IMR-90 (cell line): Measurements from ENCODE around the gene TPPP3. TPM values are rescaled to one million over a fixed set of nuclear protein-coding genes. Genes with fewer than 3 reads are reported as not detected.

Experiments used
- ATAC-seq: fragments of 200-7000 bp; cut with Tn5 transposase; 2 replicates; pipeline ENCODE4 v1.9.1; 2020; ENCODE audit warnings: low read depth, mild to moderate bottlenecking, moderate library complexity
- BruUV-seq: library from RNA; stranded (reverse); fragments of 400-500 nt; replicated peaks from 2 replicates; lab custom pipeline; 2021; lab: Mats Ljungman, UMichigan
- CTCF ChIA-PET: fragments of 300-600 bp; formaldehyde crosslinking; extraction: SDS; loops from one replicate; lab custom pipeline; 2021; ENCODE audit warnings: antibody characterized with exemption; lab: Yijun Ruan, JAX
- POLR2A ChIA-PET: fragments of 300-600 bp; sonication (Branson Sonifier 250); formaldehyde crosslinking; loops from one replicate; lab custom pipeline; 2022; ENCODE audit warnings: antibody characterized with exemption; ENCODE audit not compliant: unreplicated experiment; lab: Charles Lee
- DNase-seq: peaks from one replicate; pipeline ENCODE4 v3.0.0; 2013
- H2AFZ ChIP-seq: replicated peaks from 2 replicates; pipeline ENCODE3; 2013; ENCODE audit warnings: low read length, mild to moderate bottlenecking; ENCODE audit not compliant: poor library complexity
- H2AK5ac ChIP-seq: 2 replicates; pipeline ENCODE4 v1.6.1; 2013; ENCODE audit warnings: low read depth, low read length, inconsistent platforms
- H2AK9ac ChIP-seq: replicated peaks from 2 replicates; pipeline ENCODE3; 2013; ENCODE audit warnings: mild to moderate bottlenecking, low read depth, low read length, moderate library complexity; ENCODE audit not compliant: poor library complexity
- H2BK120ac ChIP-seq: 2 replicates; pipeline ENCODE4 v1.6.1; 2013; ENCODE audit warnings: low read depth, low read length, inconsistent platforms
- H2BK15ac ChIP-seq: 3 replicates; pipeline ENCODE4 v1.6.1; 2013; ENCODE audit warnings: low read depth, low read length, inconsistent platforms
- H2BK20ac ChIP-seq: 2 replicates; pipeline ENCODE4 v1.6.1; 2013; ENCODE audit warnings: low read depth, mild to moderate bottlenecking, inconsistent platforms, low read length, moderate library complexity
- H2BK5ac ChIP-seq: 2 replicates; pipeline ENCODE4 v1.6.1; 2013; ENCODE audit warnings: mild to moderate bottlenecking, low read depth, low read length, inconsistent platforms; ENCODE audit not compliant: poor library complexity, severe bottlenecking
- H3K14ac ChIP-seq: replicated peaks from 2 replicates; pipeline ENCODE4 v1.6.1; 2013; ENCODE audit warnings: low read depth, low read length, inconsistent platforms
- H3K18ac ChIP-seq: 2 replicates; pipeline ENCODE4 v1.6.1; 2013; ENCODE audit warnings: low read depth, low read length, control low read depth
- H3K23ac ChIP-seq: 2 replicates; pipeline ENCODE4 v1.6.1; 2013; ENCODE audit warnings: low read depth, low read length, inconsistent platforms
- H3K27ac ChIP-seq: 2 replicates; pipeline ENCODE4 v1.5.1; 2013; ENCODE audit warnings: mild to moderate bottlenecking, control low read depth, low read length; ENCODE audit not compliant: insufficient read depth
- H3K27me3 ChIP-seq: 2 replicates; pipeline ENCODE4 v1.6.1; 2013; ENCODE audit warnings: low read length; ENCODE audit not compliant: control insufficient read depth, insufficient read depth
- H3K36me3 ChIP-seq: 2 replicates; pipeline ENCODE4 v1.6.1; 2013; ENCODE audit warnings: low read length, mixed read lengths; ENCODE audit not compliant: control insufficient read depth, insufficient read depth
- H3K4ac ChIP-seq: 2 replicates; pipeline ENCODE4 v1.6.1; 2013; ENCODE audit warnings: low read depth, low read length, inconsistent platforms
- H3K4me1 ChIP-seq: 2 replicates; pipeline ENCODE4 v1.6.1; 2013; ENCODE audit warnings: low read length, mixed read lengths; ENCODE audit not compliant: control insufficient read depth, insufficient read depth
- H3K4me2 ChIP-seq: 2 replicates; pipeline ENCODE4 v1.6.1; 2013; ENCODE audit warnings: low read depth, mild to moderate bottlenecking, control low read depth, low read length, moderate library complexity
- H3K4me3 ChIP-seq: 2 replicates; pipeline ENCODE4 v1.5.1; 2013; ENCODE audit warnings: low read depth, mild to moderate bottlenecking, control low read depth, low read length, moderate library complexity; ENCODE audit not compliant: insufficient read depth
- H3K56ac ChIP-seq: 2 replicates; pipeline ENCODE4 v1.6.1; 2013; ENCODE audit warnings: low read length, inconsistent platforms; ENCODE audit not compliant: insufficient read depth; ENCODE audit errors: extremely low read depth
- H3K79me1 ChIP-seq, 2 experiments: 2 replicates each; pipeline ENCODE4 v1.6.1; 2013; ENCODE audit warnings: low read length in 2 of 2, inconsistent platforms in 1 of 2, low read depth in 1 of 2
- H3K9ac ChIP-seq: 2 replicates; pipeline ENCODE4 v1.6.1; 2013; ENCODE audit warnings: low read depth, low read length, control low read depth
- H3K9me1 ChIP-seq: 2 replicates; pipeline ENCODE4 v1.6.1; 2013; ENCODE audit warnings: low read length, inconsistent platforms; ENCODE audit not compliant: insufficient read depth
- H3K9me3 ChIP-seq: 2 replicates; pipeline ENCODE4 v1.6.1; 2013; ENCODE audit warnings: low read length; ENCODE audit not compliant: control insufficient read depth, insufficient read depth
- H4K20me1 ChIP-seq: 2 replicates; pipeline ENCODE4 v1.6.1; 2013; ENCODE audit warnings: low read length, inconsistent platforms; ENCODE audit not compliant: insufficient read depth
- H4K5ac ChIP-seq: 2 replicates; pipeline ENCODE4 v1.6.1; 2013; ENCODE audit warnings: mild to moderate bottlenecking, low read depth, low read length, control low read depth
- H4K8ac ChIP-seq, 2 experiments: 2 replicates each; pipeline ENCODE4 v1.6.1; 2013; ENCODE audit warnings: low read depth in 2 of 2, low read length in 2 of 2, control low read depth in 1 of 2, inconsistent platforms in 1 of 2
- H4K91ac ChIP-seq: 2 replicates; pipeline ENCODE4 v1.6.1; 2013; ENCODE audit warnings: low read depth, low read length, inconsistent platforms; ENCODE audit not compliant: insufficient read depth
- RCOR1 ChIP-seq: IDR thresholded peaks from 2 replicates; pipeline ENCODE4 v1.6.1; 2012; ENCODE audit warnings: mild to moderate bottlenecking, low read length, improper control_type of control experiment; ENCODE audit not compliant: insufficient replicate concordance
- WGBS, 2 experiments: methylation state at CpG; one replicate each; pipeline versions ENCODE4 v1.1.5 to v1.1.7; 2013; ENCODE audit warnings: missing lambda C conversion rate in 2 of 2; ENCODE audit not compliant: insufficient read length in 1 of 2; ENCODE audit errors: extremely low coverage in 2 of 2; 5-methylcytosine and 5-hydroxymethylcytosine counted together
- dilution Hi-C: fragments of 300-500 bp; cut with HindIII; formaldehyde crosslinking; loops from one replicate; pipeline ENCODE4 v1.14.3; 2018; ENCODE audit warnings: low sequenced_read_pairs; ENCODE audit not compliant: unreplicated experiment
- in situ Hi-C: fragments of 300-500 bp; cut with MboI; formaldehyde crosslinking; loops from 3 replicates; pipeline ENCODE4 v1.14.3; 2019; ENCODE audit warnings: low sequenced_read_pairs, inconsistent platforms, mixed read lengths
- intact Hi-C: fragments of 100-400 bp; cut with micrococcal nuclease; formaldehyde crosslinking; loops from 2 replicates; pipeline ENCODE4 v1.10.0; 2022
- polyA plus RNA-seq, 3 experiments: library from polyadenylated mRNA; depleted of rRNA; stranded (reverse); fragments of >200 nt; gene quantifications; 2 replicates each; pipeline ENCODE4 v1.2.3, GENCODE V29; 2012; ENCODE audit warnings: low replicate concordance in 1 of 3
- total RNA-seq: library from RNA; depleted of rRNA; stranded (reverse); fragments of >200 nt; gene quantifications from 2 replicates; pipeline ENCODE4 v1.2.3, GENCODE V29; 2012

TPPP3 gene
- total and polyA plus RNA-seq, 2 of the 4 experiments (the other 2 are of a cell fraction): 0.54 to 2.4 TPM

DNA sequence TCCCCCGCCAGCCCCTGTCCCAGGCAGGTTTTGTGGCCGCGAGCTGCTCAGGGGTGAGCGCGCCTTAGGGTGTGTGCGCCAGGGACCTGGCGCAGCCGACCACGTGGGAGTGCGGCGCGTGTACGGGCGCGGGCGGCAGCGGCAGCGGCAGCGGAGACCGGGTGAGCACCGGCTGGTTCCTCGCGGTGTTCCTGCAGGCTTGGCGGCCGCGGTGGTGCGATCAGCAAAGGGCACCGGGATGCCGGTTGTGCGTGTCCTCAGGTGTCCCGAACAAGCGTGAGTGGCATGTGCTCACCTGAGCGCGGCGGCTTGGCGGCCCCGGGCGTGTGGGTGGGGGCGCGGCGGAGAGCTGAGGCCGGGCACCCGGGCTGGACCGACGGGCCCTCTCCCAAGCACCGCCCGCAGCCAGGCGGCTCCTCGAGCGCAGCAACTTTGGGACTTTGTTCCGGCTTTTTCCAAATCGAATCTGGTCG lies 37.2 kb upstream of the TPPP3 start:
- Histone ChIP-seq H2BK120ac (no peak overlapping the region), H3K79me1 (no peaks in the 10 kb centered on the region), H4K5ac (no peak overlapping the region), H3K27ac (no peak overlapping the region), H4K8ac (no peak overlapping the region), H3K27me3 (peaks cover 42% of the 10 kb centered on the region), H2BK20ac (no peak overlapping the region), H3K56ac (no peak overlapping the region), H2AK9ac (peak overlapping the region; percentile 7), H4K20me1 (peaks cover 12% of the 10 kb centered on the region; the same call in 1 of the 2 replicates), H3K4me1 (peaks cover 5% of the 10 kb centered on the region; the same call in 1 of the 2 replicates), H3K36me3 (peaks cover 2% of the 10 kb centered on the region; the same call in 1 of the 2 replicates), H3K4me2 (peak overlapping the region; percentile 81), H3K9me1 (peaks cover 3% of the 10 kb centered on the region; the same call in 1 of the 2 replicates), H3K9me3 (no peaks in the 10 kb centered on the region), H2BK5ac (no peak overlapping the region), H3K4ac (no peak overlapping the region), H4K91ac (no peak overlapping the region), H2AFZ (peak overlapping the region; percentile 81), H3K9ac (no peak overlapping the region), H3K18ac (no peak overlapping the region), H3K23ac (no peak overlapping the region), H2AK5ac (no peak overlapping the region), H3K4me3 (peak overlapping the region; percentile 20), H2BK15ac (no peak overlapping the region), H3K14ac (no peak overlapping the region)
- ATAC-seq (peak; percentile 15), DNase-seq (no peak)
- in situ Hi-C loops: no loop called here
- intact Hi-C loops: no loop called here
- TF ChIP-seq RCOR1: no peak
- dilution Hi-C loops: no loop called here
- ChIA-PET POLR2A (no interaction called here), CTCF (no interaction called here)
- BruUV-seq: no TSS peak
- WGBS, 2 experiments: 1% methylated on average over 22 of the region's 53 CpGs; no CpG with 5 or more reads in 1 of the 2 experiments
